H1 (cell line): ENCODE data around the gene HSPA1A. TPM values are rescaled to one million over a fixed set of nuclear protein-coding genes. Genes with fewer than 3 reads are reported as not detected.
A peak's percentile ranks its signal among the peaks of the same experiment; 100 is the strongest.

Source experiments
- ASH2L ChIP-seq: fragments of 200-600, 300-600 bp; sonication (generic); IDR thresholded peaks from one replicate; pipeline ENCODE4 v1.7.1; 2017; ENCODE audit warnings: low read length
- ATF2 ChIP-seq: IDR thresholded peaks from 2 replicates; pipeline ENCODE4 v1.6.1; 2012; ENCODE audit warnings: low read length, inconsistent platforms
- BCL11A ChIP-seq, 2 experiments: IDR thresholded peaks; one replicate each; pipeline ENCODE4 v1.6.1; 2011; ENCODE audit warnings: low read depth in 2 of 2, low read length in 2 of 2, mild to moderate bottlenecking in 2 of 2
- CBX5 ChIP-seq: fragments of 300-800, 300-1000 bp; sonication (generic); IDR thresholded peaks from 2 replicates; pipeline ENCODE4 v1.7.1; 2016; ENCODE audit warnings: antibody characterized with exemption, low read length, low read depth
- CTCF ChIP-seq, 3 experiments: IDR thresholded peaks; 1 replicate in 2 of 3; 2 replicates in 1 of 3; pipeline versions ENCODE4 v1.5.1 to v1.6.1; 2011; ENCODE audit warnings: low read length in 3 of 3, mild to moderate bottlenecking in 3 of 3, inconsistent platforms in 2 of 3, low read depth in 1 of 3, moderate library complexity in 1 of 3; ENCODE audit not compliant: insufficient read depth in 1 of 3; ENCODE audit errors: control extremely low read depth in 1 of 3
- HDAC2 ChIP-seq, 2 experiments: fragments of 300-600 bp in 1 of 2; sonication (generic) in 1 of 2; IDR thresholded peaks; 2 replicates each; pipeline ENCODE4 v1.6.1; 2011 to 2012; ENCODE audit warnings: low read depth in 2 of 2, low read length in 2 of 2, mild to moderate bottlenecking in 2 of 2, moderate library complexity in 2 of 2, borderline replicate concordance in 1 of 2, inconsistent platforms in 1 of 2
- JUND ChIP-seq: IDR thresholded peaks from 2 replicates; pipeline ENCODE4 v1.6.1; 2011; ENCODE audit warnings: mild to moderate bottlenecking, improper control_type of control experiment, low read length
- KDM5A ChIP-seq: fragments of 200-600 bp; IDR thresholded peaks from 2 replicates; pipeline ENCODE4 v1.7.1; 2012; ENCODE audit warnings: mild to moderate bottlenecking, low read length, inconsistent platforms, mixed read lengths
- PHF8 ChIP-seq: fragments of 200-600 bp; sonication (generic); conservative IDR thresholded peaks from 2 replicates; pipeline ENCODE4 v1.7.1; 2012; ENCODE audit warnings: low read depth, mild to moderate bottlenecking, inconsistent platforms, low read length, moderate library complexity
- POU5F1 ChIP-seq: IDR thresholded peaks from 2 replicates; pipeline ENCODE4 v1.6.1; 2011; ENCODE audit warnings: low read depth, mild to moderate bottlenecking, low read length, moderate library complexity
- RAD21 ChIP-seq, 2 experiments: IDR thresholded peaks in 1 of 2; conservative IDR thresholded peaks in 1 of 2; 2 replicates each; pipeline ENCODE4 v1.6.1; 2011; ENCODE audit warnings: low read depth in 2 of 2, low read length in 2 of 2, improper control_type of control experiment in 1 of 2, inconsistent platforms in 1 of 2, mild to moderate bottlenecking in 1 of 2, moderate library complexity in 1 of 2
- SAP30 ChIP-seq: fragments of 300-600 bp; sonication (generic); IDR thresholded peaks from 2 replicates; pipeline ENCODE4 v1.7.1; 2012; ENCODE audit warnings: low read length, moderate library complexity, mild to moderate bottlenecking, inconsistent platforms; ENCODE audit not compliant: insufficient read depth, insufficient replicate concordance
- SIN3A ChIP-seq, 2 experiments: IDR thresholded peaks in 1 of 2; conservative IDR thresholded peaks in 1 of 2; 2 replicates each; pipeline ENCODE4 v1.6.1; 2011 to 2012; ENCODE audit warnings: low read length in 2 of 2, improper control_type of control experiment in 1 of 2, low read depth in 1 of 2, mild to moderate bottlenecking in 1 of 2
- SP1 ChIP-seq: IDR thresholded peaks from 2 replicates; pipeline ENCODE4 v1.6.1; 2011; ENCODE audit warnings: low read depth, low read length
- SP2 ChIP-seq: IDR thresholded peaks from 2 replicates; pipeline ENCODE4 v1.6.1; 2012; ENCODE audit warnings: mild to moderate bottlenecking, low read length, inconsistent platforms
- SP4 ChIP-seq: IDR thresholded peaks from 2 replicates; pipeline ENCODE4 v1.6.1; 2012; ENCODE audit warnings: low read length, inconsistent platforms
- TEAD4 ChIP-seq: IDR thresholded peaks from 2 replicates; pipeline ENCODE4 v1.6.1; 2012; ENCODE audit warnings: low read depth, low read length, inconsistent platforms, mixed read lengths
- ZNF274 ChIP-seq: IDR thresholded peaks from 2 replicates; pipeline ENCODE4 v1.7.0; 2012; ENCODE audit warnings: low read length, borderline replicate concordance; ENCODE audit errors: extremely low read depth
- polyA plus RNA-seq, 7 experiments: library from polyadenylated mRNA; depleted of rRNA in 3 of 7; stranded (reverse) in 5 of 7; unstranded in 2 of 7; fragments of >200 nt in 5 of 7; fragments of 200-250 nt in 2 of 7; gene quantifications; 1 replicate in 5 of 7; 2 replicates in 1 of 7; 4 replicates in 1 of 7; pipeline versions ENCODE4 v1.2.1 to v1.2.3, GENCODE V29; 2011 to 2013; ENCODE audit warnings: missing spikeins in 2 of 7, mixed read lengths in 2 of 7
- total RNA-seq: library from RNA; stranded (reverse); fragmentation: NEBNext Ultra II Directional; extraction: Animal tissue kit (Norgen Biotek cat#: 25700); gene quantifications from 2 replicates; pipeline ENCODE4 v1.2.1, GENCODE V29; 2021

HSPA1A gene
- total and polyA plus RNA-seq, 2 of the 8 experiments (the other 6 are each of a cell fraction or from before 2014, with no cell fraction given), result 40.7 to 54.0 TPM

- TF ChIP-seq SP1 (no peak), SP2 (no peak), RAD21 (IDR thresholded peaks at IDR 0.05 in 1 of 2, conservative IDR thresholded peaks at IDR 0.05 in 1 of 2; ENCODE audit: low read depth in 2 of 2, low read length in 2 of 2) (0 out of 4 replicates have a peak, but pooled peaks have one; percentile 1 to 8), SP4 (peak; percentile 80; the same call in 1 of the 2 replicates), SAP30 (peak; percentile 61), CBX5 (no peak), CTCF (IDR thresholded peaks at IDR 0.05; ENCODE audit: control extremely low read depth in 1 of 3, insufficient read depth in 1 of 3, low read depth in 1 of 3, low read length in 3 of 3) (no peak), BCL11A (IDR thresholded peaks at IDR 0.05; ENCODE audit: low read depth in 2 of 2, low read length in 2 of 2) (no peak), PHF8 (peak; percentile 98), ASH2L (peak; percentile 100), JUND (no peak), SIN3A (conservative IDR thresholded peaks at IDR 0.05 in 1 of 2, IDR thresholded peaks at IDR 0.05 in 1 of 2; ENCODE audit: low read depth in 1 of 2, low read length in 2 of 2) (peak; percentile 72 to 91; a peak in 3 of 4 replicates), HDAC2 (IDR thresholded peaks at IDR 0.05; ENCODE audit: borderline replicate concordance in 1 of 2, low read depth in 2 of 2, low read length in 2 of 2) (peak; percentile 5 to 62; a peak in 1 of 4 replicates), TEAD4 (0 out of 2 replicates have a peak, but pooled peaks have one; percentile 11), POU5F1 (no peak), ATF2 (peak; percentile 69; the same call in 1 of the 2 replicates), KDM5A (peak; percentile 83), ZNF274 (no peak)
Measured at GRCh38 chr6:31806470-31807272, 8.7 kb upstream of the HSPA1A start, which contains the start of gene LSM2 (continued).
